Trophoblast cell (in vitro differentiated cells and primary cell): ENCODE measurements around the gene AANAT.

Experiments used
- DNase-seq, 2 donors: peaks; one replicate each; pipeline ENCODE4 v3.0.0-alpha.2; 2016
- H2AFZ ChIP-seq: 2 replicates; pipeline ENCODE4 v1.6.1; 2013; ENCODE audit warnings: low read length, moderate library complexity, mild to moderate bottlenecking; ENCODE audit not compliant: insufficient read depth, poor library complexity
- H2AK5ac ChIP-seq: 2 replicates; pipeline ENCODE4 v1.6.1; 2013; ENCODE audit warnings: mild to moderate bottlenecking, low read length
- H2BK120ac ChIP-seq: 2 replicates; pipeline ENCODE4 v1.6.1; 2013; ENCODE audit warnings: low read length, mild to moderate bottlenecking, moderate library complexity; ENCODE audit not compliant: insufficient read depth, poor library complexity
- H2BK12ac ChIP-seq: 2 replicates; pipeline ENCODE4 v1.6.1; 2013; ENCODE audit warnings: mild to moderate bottlenecking, low read length, moderate library complexity
- H2BK5ac ChIP-seq: 2 replicates; pipeline ENCODE4 v1.6.1; 2013; ENCODE audit warnings: low read length, low read depth, moderate library complexity, mild to moderate bottlenecking; ENCODE audit not compliant: poor library complexity
- H3K14ac ChIP-seq: 2 replicates; pipeline ENCODE4 v1.6.1; 2013; ENCODE audit warnings: mild to moderate bottlenecking, low read length
- H3K18ac ChIP-seq: 2 replicates; pipeline ENCODE4 v1.6.1; 2013; ENCODE audit warnings: mild to moderate bottlenecking, low read length
- H3K23ac ChIP-seq: 2 replicates; pipeline ENCODE4 v1.6.1; 2013; ENCODE audit warnings: low read length
- H3K27ac ChIP-seq: 2 replicates; pipeline ENCODE4 v1.5.1; 2013; ENCODE audit warnings: low read depth, mild to moderate bottlenecking, inconsistent platforms, low read length, moderate library complexity
- H3K27me3 ChIP-seq: 2 replicates; pipeline ENCODE4 v1.6.1; 2013; ENCODE audit warnings: inconsistent platforms, mild to moderate bottlenecking, low read length, moderate library complexity; ENCODE audit not compliant: insufficient read depth
- H3K36me3 ChIP-seq, 2 experiments: 1 replicate in 1 of 2; 2 replicates in 1 of 2; pipeline ENCODE4 v1.6.1; 2013; ENCODE audit warnings: low read length in 2 of 2, mild to moderate bottlenecking in 2 of 2, moderate library complexity in 1 of 2; ENCODE audit not compliant: insufficient read depth in 2 of 2, control insufficient read depth in 1 of 2
- H3K4ac ChIP-seq: 2 replicates; pipeline ENCODE4 v1.6.1; 2013; ENCODE audit warnings: low read depth, mild to moderate bottlenecking, low read length, moderate library complexity
- H3K4me1 ChIP-seq, 2 experiments: 1 replicate in 1 of 2; 2 replicates in 1 of 2; pipeline ENCODE4 v1.6.1; 2013; ENCODE audit warnings: low read length in 2 of 2, mild to moderate bottlenecking in 2 of 2, moderate library complexity in 1 of 2; ENCODE audit not compliant: insufficient read depth in 2 of 2, control insufficient read depth in 1 of 2
- H3K4me2 ChIP-seq: 2 replicates; pipeline ENCODE4 v1.6.1; 2013; ENCODE audit warnings: inconsistent platforms, mild to moderate bottlenecking, low read length, moderate library complexity
- H3K4me3 ChIP-seq: 2 replicates; pipeline ENCODE4 v1.5.1; 2013; ENCODE audit warnings: mild to moderate bottlenecking, low read depth, low read length, inconsistent platforms
- H3K79me1 ChIP-seq: one replicate; pipeline ENCODE4 v1.6.1; 2013; ENCODE audit warnings: low read length
- H3K79me2 ChIP-seq: 2 replicates; pipeline ENCODE4 v1.6.1; 2013; ENCODE audit warnings: low read length, mild to moderate bottlenecking; ENCODE audit not compliant: control insufficient read depth, insufficient read depth, poor library complexity
- H3K9ac ChIP-seq: 2 replicates; pipeline ENCODE4 v1.6.1; 2013; ENCODE audit warnings: mild to moderate bottlenecking, low read length
- H3K9me3 ChIP-seq: 2 replicates; pipeline ENCODE4 v1.6.1; 2013; ENCODE audit warnings: low read depth, mild to moderate bottlenecking, control low read depth, inconsistent platforms, low read length; ENCODE audit not compliant: insufficient read depth
- H4K12ac ChIP-seq: 2 replicates; pipeline ENCODE4 v1.6.1; 2013; ENCODE audit warnings: low read depth, mild to moderate bottlenecking, low read length, moderate library complexity
- H4K8ac ChIP-seq: 2 replicates; pipeline ENCODE4 v1.6.1; 2013; ENCODE audit warnings: low read depth, mild to moderate bottlenecking, low read length, moderate library complexity
- H4K91ac ChIP-seq: one replicate; pipeline ENCODE4 v1.6.1; 2013; ENCODE audit warnings: low read depth, mild to moderate bottlenecking, low read length, moderate library complexity
- WGBS: extraction: QIAGEN DNeasy Blood & Tissue Kit; methylation state at CpG from one replicate; pipeline ENCODE4 v1.1.7; 2013; ENCODE audit warnings: missing lambda C conversion rate; ENCODE audit not compliant: insufficient read length, insufficient coverage; ENCODE audit errors: extremely low coverage; 5-methylcytosine and 5-hydroxymethylcytosine counted together

Gene AANAT

DNA sequence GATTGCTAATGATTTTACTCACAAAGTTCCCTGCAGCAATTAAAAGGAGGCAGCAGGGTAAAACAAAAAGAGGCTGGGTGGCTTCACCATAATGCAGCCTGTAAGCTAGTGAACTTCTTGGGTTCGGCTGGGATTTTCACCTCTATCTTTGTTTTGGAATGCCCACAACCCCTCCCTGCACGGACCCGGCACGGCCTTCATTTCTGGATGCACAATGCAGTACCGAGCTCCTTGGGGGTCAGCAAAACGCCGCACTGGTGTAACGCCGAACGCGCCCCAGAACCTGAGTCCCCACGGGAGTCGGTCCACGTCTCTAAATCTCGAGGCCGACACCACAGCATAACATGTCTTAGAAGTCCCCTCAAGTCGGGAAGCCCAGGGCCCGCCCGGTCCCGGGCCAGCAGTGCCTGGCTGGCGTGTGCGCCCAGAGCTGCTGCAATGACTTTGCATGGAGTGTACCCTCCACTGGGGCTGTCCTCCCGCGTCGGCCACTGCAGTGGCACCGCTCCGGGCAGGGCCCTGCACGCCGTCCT lies 15.2 kb upstream of the AANAT start:
- H3K23ac ChIP-seq: no peak overlapping the region
- DNase-seq: no peak
- no peaks in the 10 kb centered on the region for H3K27me3 ChIP-seq
- no peak overlapping the region for H3K27ac ChIP-seq
- no peak overlapping the region for H3K14ac ChIP-seq
- peaks cover 3% of the 10 kb centered on the region for H3K79me1 ChIP-seq
- no peak overlapping the region for H2AK5ac ChIP-seq
- H2BK120ac ChIP-seq: no peak overlapping the region
- no peak overlapping the region for H2BK5ac ChIP-seq
- no peak overlapping the region for H4K91ac ChIP-seq
- no peak overlapping the region for H4K12ac ChIP-seq
- peaks cover 2 to 4% of the 10 kb centered on the region in 2 experiments for H3K4me1 ChIP-seq
- WGBS: no CpG with 5 or more reads among the region's 29 CpGs
- peaks cover 6% of the 10 kb centered on the region for H3K79me2 ChIP-seq
- peaks cover 2% of the 10 kb centered on the region for H3K9me3 ChIP-seq
- no peak overlapping the region for H4K8ac ChIP-seq
- H3K4me2 ChIP-seq: peak overlapping the region; percentile 97
- peak overlapping the region; percentile 100 for H3K4me3 ChIP-seq
- no peaks in the 10 kb centered on the region for H3K36me3 ChIP-seq
- no peak overlapping the region for H3K18ac ChIP-seq
- no peak overlapping the region for H2BK12ac ChIP-seq
- peak overlapping the region; percentile 6 for H3K9ac ChIP-seq
- H3K4ac ChIP-seq: peak overlapping the region; percentile 7
- H2AFZ ChIP-seq: no peak overlapping the region

DNA sequence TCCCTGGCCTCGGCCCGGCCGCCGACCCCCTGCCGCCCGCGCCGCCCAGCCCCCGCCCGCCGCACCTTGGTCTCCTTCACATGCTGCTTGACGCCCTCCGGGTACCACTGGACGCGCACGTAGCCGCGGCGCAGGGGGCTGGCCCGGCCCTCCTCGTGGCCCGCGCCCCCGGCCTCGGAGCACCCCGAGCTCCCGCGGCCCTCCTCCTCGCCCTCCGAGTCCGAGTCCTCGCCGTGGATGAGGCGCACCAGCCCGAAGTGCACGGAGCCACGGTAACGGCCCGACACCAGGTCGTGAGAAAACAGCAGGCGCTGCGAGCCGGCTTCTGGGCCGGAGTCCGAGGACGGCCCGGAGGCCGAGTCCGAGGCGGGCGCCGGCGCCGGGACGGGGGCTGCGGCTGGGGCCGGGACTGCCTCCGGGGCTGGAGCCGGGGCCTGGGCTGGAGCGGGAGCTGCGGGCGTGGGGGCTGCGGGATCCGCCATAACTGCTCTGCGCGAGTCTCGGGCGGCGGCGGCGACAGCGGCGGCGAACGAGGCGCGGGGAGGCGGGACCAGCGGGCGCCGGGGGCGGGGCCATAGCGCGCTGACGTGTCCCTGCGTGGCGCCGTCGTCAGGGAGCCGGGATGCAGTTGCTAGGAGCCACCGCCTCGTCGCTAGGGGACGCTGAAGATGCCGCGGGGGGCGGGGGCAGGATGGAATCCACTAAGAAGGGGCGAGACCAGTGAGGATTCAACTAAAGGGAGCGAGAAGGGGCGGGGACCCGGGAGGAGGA lies 14.6 kb upstream of the AANAT start, which contains the start of gene UBE2O:
TSS of gene UBE2O (minus strand) at position 493 of the 771 bp plus-strand sequence. CDS start at position 482, 11 bp downstream.
- Histone ChIP-seq H3K79me1 (peaks cover 3% of the 10 kb centered on the region), H3K23ac (no peak within 1 kb of the TSS), H3K9me3 (peaks cover 2% of the 10 kb centered on the region), H2BK120ac (peak within 1 kb of the TSS; percentile 55), H3K4me1 (peaks cover 2 to 4% of the 10 kb centered on the region in 2 experiments), H3K79me2 (peaks cover 6% of the 10 kb centered on the region), H3K18ac (peak within 1 kb of the TSS; percentile 71), H3K4ac (peak within 1 kb of the TSS; percentile 38), H3K4me3 (peak within 1 kb of the TSS; percentile 100), H3K14ac (peak within 1 kb of the TSS; percentile 82), H4K12ac (peak within 1 kb of the TSS; percentile 34), H3K36me3 (no peaks in the 10 kb centered on the region), H3K4me2 (peak within 1 kb of the TSS; percentile 97), H2BK12ac (no peak within 1 kb of the TSS), H3K27me3 (no peaks in the 10 kb centered on the region), H2AK5ac (no peak within 1 kb of the TSS), H3K9ac (peak within 1 kb of the TSS; percentile 92), H4K91ac (peak within 1 kb of the TSS; percentile 72), H2AFZ (peak within 1 kb of the TSS; percentile 68), H4K8ac (peak within 1 kb of the TSS; percentile 41), H2BK5ac (peak within 1 kb of the TSS; percentile 50), H3K27ac (no peak within 1 kb of the TSS)
- peak; percentile 82 to 91 for DNase-seq
- WGBS: no CpG with 5 or more reads among the region's 101 CpGs

DNA sequence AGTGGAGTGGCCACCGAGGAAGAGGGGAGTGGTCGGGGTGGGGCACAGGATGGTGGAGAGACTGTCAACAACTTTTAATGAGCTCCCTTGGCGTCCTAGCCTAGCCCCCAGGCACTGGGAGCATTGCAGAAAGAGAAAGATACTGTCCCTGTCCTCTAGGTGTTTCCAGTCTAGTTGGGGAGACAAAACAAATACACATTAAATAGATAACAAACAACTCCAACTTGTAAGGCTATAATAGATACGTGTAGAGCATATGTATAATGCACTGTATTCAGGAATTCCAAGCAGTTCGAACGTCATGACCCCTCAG lies 14.0 kb upstream of the AANAT start:
- peak overlapping the region; percentile 24 for H3K4me2 ChIP-seq
- H3K79me1 ChIP-seq: peaks cover 3% of the 10 kb centered on the region
- H3K27me3 ChIP-seq: no peaks in the 10 kb centered on the region
- H2AFZ ChIP-seq: no peak overlapping the region
- no peak overlapping the region for H3K4me3 ChIP-seq
- H3K14ac ChIP-seq: no peak overlapping the region
- DNase-seq: no peak
- H3K27ac ChIP-seq: no peak overlapping the region
- no peak overlapping the region for H4K91ac ChIP-seq
- peaks cover 6% of the 10 kb centered on the region for H3K79me2 ChIP-seq
- no peak overlapping the region for H3K9ac ChIP-seq
- H3K23ac ChIP-seq: no peak overlapping the region
- no peak overlapping the region for H3K18ac ChIP-seq
- H3K4me1 ChIP-seq: peaks cover 2 to 4% of the 10 kb centered on the region in 2 experiments
- H4K8ac ChIP-seq: no peak overlapping the region
- H2BK12ac ChIP-seq: no peak overlapping the region
- peaks cover 2% of the 10 kb centered on the region for H3K9me3 ChIP-seq
- no peak overlapping the region for H3K4ac ChIP-seq
- WGBS: no CpG with 5 or more reads among the region's 6 CpGs
- no peaks in the 10 kb centered on the region for H3K36me3 ChIP-seq
- H4K12ac ChIP-seq: no peak overlapping the region
- no peak overlapping the region for H2BK120ac ChIP-seq
- no peak overlapping the region for H2AK5ac ChIP-seq
- no peak overlapping the region for H2BK5ac ChIP-seq

DNA sequence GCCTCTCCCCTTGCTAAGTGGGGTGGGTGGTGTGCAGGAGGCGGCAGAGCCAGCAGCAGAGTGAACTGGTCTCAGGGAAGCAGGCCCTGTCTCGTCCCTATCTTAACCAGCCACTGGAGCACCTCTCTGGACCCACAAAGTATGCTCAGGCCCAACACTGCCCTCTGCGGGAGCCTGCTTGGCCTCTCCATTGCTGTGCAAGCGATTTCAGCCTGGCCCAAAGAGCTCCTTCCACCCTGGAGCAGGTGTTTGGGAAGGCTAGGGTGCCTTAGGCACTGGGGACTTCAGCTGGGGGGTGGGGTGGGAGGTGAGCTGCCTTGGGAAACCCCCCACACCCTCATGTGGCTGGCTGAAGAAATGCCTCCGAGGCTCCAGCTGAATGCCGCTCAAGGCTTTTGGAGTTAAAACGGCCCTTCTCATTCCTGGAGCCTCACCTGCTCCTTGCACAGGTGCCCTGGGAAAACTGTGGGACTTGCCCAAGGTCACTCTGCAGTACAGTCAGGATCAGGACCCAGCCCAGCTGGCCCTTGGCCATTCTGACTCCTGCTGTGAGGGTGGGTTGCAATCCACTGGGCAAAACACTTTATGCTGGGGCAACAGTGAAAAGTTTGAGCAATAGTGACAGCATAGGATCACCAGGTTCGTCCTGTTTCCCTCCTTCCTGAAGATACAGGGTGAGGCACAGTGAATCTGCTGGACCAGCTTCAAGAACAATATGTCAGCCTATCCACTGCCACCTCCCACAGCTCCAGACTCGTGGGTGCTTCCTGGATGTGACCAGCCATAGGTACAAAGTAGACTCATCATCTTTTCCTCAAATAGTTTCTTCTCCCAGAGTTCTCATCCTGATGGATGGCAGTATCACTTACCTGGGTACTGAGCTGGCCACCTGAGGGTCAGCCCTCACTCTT lies 8.6 kb upstream of the AANAT start:
- Histone ChIP-seq H3K27ac (no peak overlapping the region), H4K8ac (no peak overlapping the region), H3K79me1 (no peaks in the 10 kb centered on the region), H2AFZ (no peak overlapping the region), H3K18ac (no peak overlapping the region), H2AK5ac (no peak overlapping the region), H3K9ac (no peak overlapping the region), H3K9me3 (no peaks in the 10 kb centered on the region), H3K79me2 (no peaks in the 10 kb centered on the region), H4K91ac (no peak overlapping the region), H2BK120ac (no peak overlapping the region), H3K4me3 (no peak overlapping the region), H4K12ac (no peak overlapping the region), H3K27me3 (no peaks in the 10 kb centered on the region), H2BK5ac (no peak overlapping the region), H3K4me2 (no peak overlapping the region), H3K14ac (no peak overlapping the region), H3K4ac (no peak overlapping the region), H2BK12ac (no peak overlapping the region), H3K36me3 (no peaks in the 10 kb centered on the region), H3K23ac (no peak overlapping the region), H3K4me1 (no peaks in the 10 kb centered on the region)
- peak; percentile 17 to 39 for DNase-seq
- no CpG with 5 or more reads among the region's 9 CpGs for WGBS
